ENCODE data around the gene OSGEPL1.

OSGEPL1 gene, protein sequence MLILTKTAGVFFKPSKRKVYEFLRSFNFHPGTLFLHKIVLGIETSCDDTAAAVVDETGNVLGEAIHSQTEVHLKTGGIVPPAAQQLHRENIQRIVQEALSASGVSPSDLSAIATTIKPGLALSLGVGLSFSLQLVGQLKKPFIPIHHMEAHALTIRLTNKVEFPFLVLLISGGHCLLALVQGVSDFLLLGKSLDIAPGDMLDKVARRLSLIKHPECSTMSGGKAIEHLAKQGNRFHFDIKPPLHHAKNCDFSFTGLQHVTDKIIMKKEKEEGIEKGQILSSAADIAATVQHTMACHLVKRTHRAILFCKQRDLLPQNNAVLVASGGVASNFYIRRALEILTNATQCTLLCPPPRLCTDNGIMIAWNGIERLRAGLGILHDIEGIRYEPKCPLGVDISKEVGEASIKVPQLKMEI

DNA sequence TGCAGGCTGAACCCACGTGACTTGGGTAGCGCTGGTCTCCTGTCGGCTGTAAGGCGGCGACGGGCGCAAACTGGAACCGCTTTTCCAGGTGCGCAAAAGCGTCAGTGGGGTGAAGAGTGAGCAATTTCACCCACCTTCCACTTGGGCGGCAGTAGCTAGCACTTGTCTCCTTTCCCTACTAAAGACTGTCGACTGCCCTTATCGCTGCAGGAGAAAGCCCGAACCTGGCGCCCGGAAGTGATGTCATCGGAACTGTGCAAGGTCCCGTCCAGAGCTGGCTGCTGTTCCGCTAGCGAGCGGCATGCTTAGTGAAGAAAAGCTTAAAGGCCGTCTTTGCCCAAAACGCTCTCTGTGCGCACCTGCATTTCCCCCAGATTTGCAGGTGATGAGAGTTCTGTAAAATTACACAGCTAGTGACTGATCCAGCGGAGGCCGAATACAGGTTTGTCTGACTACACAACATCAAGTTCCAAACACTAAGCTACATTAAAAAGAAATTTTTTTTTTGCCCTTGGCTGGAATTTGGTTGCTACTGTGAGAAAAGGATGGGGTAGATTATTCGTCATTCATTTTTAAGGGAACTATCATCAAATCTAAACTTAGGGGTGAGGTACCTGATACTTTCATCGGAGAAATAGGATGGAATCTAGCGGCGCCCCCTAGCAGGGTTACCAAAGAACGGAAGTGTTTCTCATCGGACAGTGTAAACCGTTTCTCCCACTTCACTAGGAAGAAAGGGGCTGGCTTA lies at the start of gene OSGEPL1:
OSGEPL1 (minus strand) TSS at position 242 of the 748 bp plus-strand sequence. CDS start 1,152 bp downstream, outside the sequence.
- intact Hi-C loops (cut with DNase I): loop anchor here (5.0 kb wide), 2 partner anchors 85 to 100 kb away; partner anchors contain the start of gene ASNSD1
- peak; percentile 93 to 98 (median 97) for DNase-seq

DNA sequence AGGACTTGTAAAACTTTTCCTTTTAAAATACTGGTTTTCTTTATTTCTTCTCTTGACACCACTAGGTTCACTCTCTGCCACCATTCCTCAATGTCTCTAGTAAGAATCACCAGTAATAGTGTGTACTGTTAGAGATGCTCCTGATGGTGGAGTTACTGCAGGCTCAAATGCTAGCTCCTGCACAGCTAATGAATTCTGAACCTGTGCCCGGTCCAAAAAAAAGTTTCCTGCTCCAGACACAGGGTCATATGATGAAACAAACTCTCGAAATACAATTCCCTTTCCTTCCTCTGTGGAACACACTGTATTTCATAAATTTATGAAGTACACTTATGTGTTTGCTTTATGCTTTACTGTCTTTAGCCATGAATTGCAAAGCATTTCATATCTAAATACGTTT lies 40.8 kb upstream of the OSGEPL1 start:
- intact Hi-C loops (cut with DNase I): no loop called here
- DNase-seq: no peak

- intact Hi-C loops (cut with DNase I): no loop called here
- no peak for DNase-seq
Observed at GRCh38 chr2:189802396-189802912, 39.9 kb upstream of the OSGEPL1 start.

- intact Hi-C loops (cut with DNase I): no loop called here
- no peak for DNase-seq
Observed at GRCh38 chr2:189799531-189799930, 36.9 kb upstream of the OSGEPL1 start.

- no peak for DNase-seq
- intact Hi-C loops (cut with DNase I): no loop called here
Observed at GRCh38 chr2:189799030-189799331, 36.4 kb upstream of the OSGEPL1 start.

GRCh38 chr2:189798312-189799029 lies 35.9 kb upstream of the OSGEPL1 start:
- intact Hi-C loops (cut with DNase I): no loop called here
- peak in 3 of 42 donors; percentile 6 to 29 (median 9) for DNase-seq

DNA sequence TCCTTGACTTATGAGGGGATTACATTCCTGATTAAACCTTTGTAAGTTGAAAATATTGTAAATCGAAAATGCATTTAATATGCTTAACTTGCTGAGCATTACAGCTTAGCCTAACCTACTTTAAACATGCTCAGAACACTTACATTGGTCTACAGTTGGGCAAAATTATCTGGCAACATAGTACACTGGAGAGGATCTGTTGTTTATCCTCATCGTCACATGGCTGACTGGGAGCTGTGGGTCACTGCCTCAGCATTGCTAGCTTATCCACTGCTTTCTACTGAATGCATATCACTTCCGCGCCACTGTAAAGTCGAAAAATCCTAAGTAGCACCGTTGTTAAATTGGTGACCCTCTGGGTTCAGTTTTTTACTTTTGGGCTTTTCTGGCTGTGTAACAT lies 35.3 kb upstream of the OSGEPL1 start:
- DNase-seq: peak in 4 of 42 donors; percentile 6 to 12 (median 10)
- intact Hi-C loops (cut with DNase I): no loop called here

GRCh38 chr2:189794310-189794709 lies 31.7 kb upstream of the OSGEPL1 start:
- intact Hi-C loops (cut with DNase I): no loop called here
- no peak for DNase-seq

GRCh38 chr2:189791338-189792042 lies 28.9 kb upstream of the OSGEPL1 start:
- intact Hi-C loops (cut with DNase I): no loop called here
- DNase-seq: no peak

GRCh38 chr2:189783927-189784867 lies 21.6 kb upstream of the OSGEPL1 start, which contains the start of the genes ORMDL1 and PMS1:
ORMDL1 (minus strand) TSS chr2:189784339; CDS start chr2:189782595, 1,744 bp downstream.
PMS1 (plus strand) TSS chr2:189784450; CDS start chr2:189791810, 7,360 bp downstream.
- intact Hi-C loops (cut with DNase I): loop anchor here (5.0 kb wide), 1 partner anchor 122 kb away; the partner anchor contains the start of gene ASNSD1
- peak; percentile 90 to 99 (median 97) for DNase-seq

- peak in 3 of 42 donors; percentile 15 to 22 (median 22) for DNase-seq
- intact Hi-C loops (cut with DNase I): loop anchor here (5.0 kb wide), 1 partner anchor 121 kb away; the partner anchor contains the start of gene ASNSD1
Observed at GRCh38 chr2:189783451-189783926, 20.9 kb upstream of the OSGEPL1 start.

DNA sequence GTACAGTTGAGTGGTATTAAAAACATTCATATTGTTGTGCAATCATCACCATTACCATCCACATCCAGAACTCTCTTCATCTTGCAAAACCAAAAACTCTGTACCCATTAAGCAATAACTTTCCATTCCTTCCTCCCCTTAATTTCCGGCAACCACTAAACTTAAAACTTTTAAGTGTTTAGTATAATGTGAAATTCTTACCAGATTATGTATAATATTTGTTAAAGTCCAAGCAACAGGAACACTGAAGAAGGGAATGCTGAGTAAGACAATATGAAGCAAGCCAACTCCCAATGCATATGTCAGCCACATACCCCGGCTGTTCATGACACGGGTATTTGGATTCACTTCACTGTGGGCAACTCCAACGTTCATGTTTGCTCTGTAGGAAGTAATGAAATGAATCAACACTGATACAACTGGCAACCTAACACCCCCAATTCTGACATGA lies 19.7 kb upstream of the OSGEPL1 start:
- intact Hi-C loops (cut with DNase I): loop anchor here (5.0 kb wide), 1 partner anchor 120 kb away; the partner anchor contains the start of gene ASNSD1
- no peak for DNase-seq

DNA sequence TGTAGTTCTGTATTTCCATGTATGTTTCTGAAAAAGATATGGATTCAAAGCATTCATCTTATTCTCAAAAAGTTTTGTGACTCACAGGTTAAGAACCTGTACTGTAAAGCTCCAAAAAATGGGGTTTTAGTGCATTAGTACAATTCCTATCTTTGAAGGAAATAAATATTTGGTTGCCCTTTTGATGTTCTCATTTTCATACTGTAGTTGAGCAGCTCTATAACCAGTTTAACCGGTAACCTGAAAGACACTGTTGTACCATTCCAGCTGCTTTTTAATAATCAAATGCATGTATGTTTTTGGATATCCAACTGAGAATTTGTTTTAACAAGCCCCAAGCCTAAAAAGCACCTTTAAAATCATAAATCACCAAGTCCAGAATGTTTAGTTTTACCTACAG lies 9.6 kb upstream of the OSGEPL1 start:
- no peak for DNase-seq
- intact Hi-C loops (cut with DNase I): no loop called here

GRCh38 chr2:189770590-189771322 lies 8.2 kb upstream of the OSGEPL1 start:
- intact Hi-C loops (cut with DNase I): no loop called here
- no peak for DNase-seq

DNA sequence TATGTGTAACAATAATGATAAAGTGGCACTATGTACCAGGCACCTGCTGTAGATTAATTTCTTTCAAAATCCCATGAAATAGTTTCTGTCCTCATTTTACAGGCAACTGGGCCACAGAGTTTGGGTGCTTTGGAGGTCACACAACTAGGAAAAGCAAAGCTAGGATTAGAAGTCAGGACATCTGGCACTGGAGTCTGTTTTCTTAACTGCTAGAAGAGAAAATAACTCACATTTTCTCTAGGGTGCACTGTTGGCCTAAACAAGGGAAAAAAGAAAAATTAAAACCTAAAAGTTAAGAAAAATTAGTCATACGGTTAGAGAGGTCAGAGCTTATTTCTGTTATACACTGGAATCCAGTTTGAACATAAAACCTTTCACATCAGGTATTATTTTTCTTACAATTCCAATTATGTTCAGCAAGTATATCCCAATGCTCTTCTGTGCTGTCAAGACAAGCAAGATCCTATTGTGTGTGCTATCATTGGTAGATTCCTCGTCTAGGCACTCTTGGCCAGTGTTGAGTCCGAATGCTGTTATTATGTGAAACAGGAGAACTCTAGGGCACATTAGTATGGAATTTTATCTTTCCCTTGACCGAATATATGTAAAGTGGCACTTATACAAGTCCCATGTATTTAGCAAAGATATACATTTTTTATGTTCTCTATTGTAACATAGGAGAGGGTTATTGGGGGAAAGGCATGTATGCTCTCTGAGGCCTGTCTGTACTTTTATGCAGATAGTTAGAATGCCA lies 1.5 kb upstream of the OSGEPL1 start:
- DNase-seq: no peak
- intact Hi-C loops (cut with DNase I): loop anchor here (5.0 kb wide), 2 partner anchors 87 to 102 kb away; partner anchors contain the start of gene ASNSD1

- intact Hi-C loops (cut with DNase I): loop anchor here (5.0 kb wide), 2 partner anchors 85 to 100 kb away; partner anchors contain the start of gene ASNSD1
Observed at GRCh38 chr2:189762229-189762550, 402 bp downstream of the OSGEPL1 start.

More at GRCh38 chr2:189762229-189762550, 402 bp downstream of the OSGEPL1 start:
- no peak for DNase-seq

Data from head of caudate nucleus (tissue), 42 donors.